Uterus (tissue), 2 donors: Measurements from ENCODE around the gene ARFGEF3.

Experiments used
- CTCF ChIP-seq, 4 experiments: fragments of 200-600 bp in 2 of 4; fragments of 450-650 bp in 2 of 4; sonication (generic) in 2 of 4; IDR thresholded peaks; one replicate each; pipeline ENCODE4 v1.5.1; 2016 to 2019; ENCODE audit warnings: antibody characterized with exemption in 4 of 4, mild to moderate bottlenecking in 2 of 4, moderate library complexity in 1 of 4
- POLR2A ChIP-seq, 2 donors: fragments of 450-650 bp; IDR thresholded peaks; one replicate each; pipeline ENCODE4 v1.6.1; 2016; ENCODE audit warnings: antibody characterized with exemption in 2 of 2, mild to moderate bottlenecking in 1 of 2, moderate library complexity in 1 of 2

GRCh38 chr6:138230759-138231380, 69.1 kb downstream of the ARFGEF3 start:
- TF ChIP-seq CTCF (IDR thresholded peaks at IDR 0.05): no peak
- TF ChIP-seq POLR2A (IDR thresholded peaks at IDR 0.05): no peak
